CD14-positive monocyte (primary cell): Measurements from ENCODE around the gene ASCL2. TPM values are rescaled to one million over a fixed set of nuclear protein-coding genes. Genes with fewer than 3 reads are reported as not detected.
A peak's percentile ranks its signal among the peaks of the same experiment; 100 is the strongest.

Source experiments
- DNase-seq, 3 donors: peaks; one replicate each; pipeline ENCODE4 v3.0.0-alpha.2; 2011 to 2022
- H2AFZ ChIP-seq: 2 replicates; pipeline ENCODE4 v1.6.0; 2012; ENCODE audit warnings: mild to moderate bottlenecking, low read depth, low read length, inconsistent platforms; ENCODE audit not compliant: insufficient read depth, poor library complexity, severe bottlenecking
- H3K27ac ChIP-seq, 2 donors: 1 replicate in 1 of 2; 2 replicates in 1 of 2; pipeline ENCODE4 v1.5.1; 2012 to 2013; ENCODE audit warnings: low read length in 2 of 2, control low read depth in 1 of 2, inconsistent platforms in 1 of 2, low read depth in 1 of 2, mild to moderate bottlenecking in 1 of 2
- H3K27me3 ChIP-seq, 2 donors: one replicate each; pipeline versions ENCODE4 v1.6.0 to v1.6.1; 2011 to 2013; ENCODE audit warnings: low read length in 2 of 2; ENCODE audit not compliant: control insufficient read depth in 2 of 2, insufficient read depth in 2 of 2
- H3K36me3 ChIP-seq, 2 donors: replicated peaks in 1 of 2; 1 replicate in 1 of 2; 2 replicates in 1 of 2; pipeline versions ENCODE4 v1.5.1 to v1.6.1; 2012 to 2013; ENCODE audit warnings: low read length in 2 of 2, control low read depth in 1 of 2, inconsistent platforms in 1 of 2, mild to moderate bottlenecking in 1 of 2; ENCODE audit not compliant: insufficient read depth in 2 of 2, control insufficient read depth in 1 of 2
- H3K4me1 ChIP-seq, 2 donors: 1 replicate in 1 of 2; 2 replicates in 1 of 2; pipeline versions ENCODE4 v1.5.1 to v1.6.1; 2012 to 2013; ENCODE audit warnings: low read length in 2 of 2, control low read depth in 1 of 2, inconsistent platforms in 1 of 2, mild to moderate bottlenecking in 1 of 2, moderate library complexity in 1 of 2; ENCODE audit not compliant: insufficient read depth in 2 of 2, control insufficient read depth in 1 of 2
- H3K4me2 ChIP-seq: replicated peaks from 2 replicates; pipeline ENCODE3; 2012; ENCODE audit warnings: low read length, moderate library complexity, mild to moderate bottlenecking; ENCODE audit not compliant: poor library complexity, severe bottlenecking; ENCODE audit errors: extremely low read depth
- H3K4me3 ChIP-seq, 3 experiments: fragments of 200-600 bp in 1 of 3; sonication (generic) in 1 of 3; replicated peaks in 1 of 3; 1 replicate in 2 of 3; 2 replicates in 1 of 3; pipeline ENCODE4 v1.5.1; 2011 to 2013; ENCODE audit warnings: low read length in 3 of 3, mild to moderate bottlenecking in 3 of 3, control low read depth in 2 of 3, low read depth in 2 of 3, inconsistent platforms in 1 of 3, moderate library complexity in 1 of 3
- H3K79me2 ChIP-seq: 2 replicates; pipeline ENCODE4 v1.6.0; 2012; ENCODE audit warnings: mild to moderate bottlenecking, control low read depth, inconsistent platforms, low read length, moderate library complexity; ENCODE audit not compliant: insufficient read depth
- H3K9ac ChIP-seq: 2 replicates; pipeline ENCODE4 v1.6.0; 2017; ENCODE audit warnings: low read length, mild to moderate bottlenecking; ENCODE audit not compliant: insufficient read depth, poor library complexity, severe bottlenecking
- H3K9me3 ChIP-seq, 2 donors: replicated peaks in 1 of 2; 1 replicate in 1 of 2; 2 replicates in 1 of 2; pipeline versions ENCODE4 v1.5.1 to v1.6.1; 2012 to 2013; ENCODE audit warnings: low read length in 2 of 2, control low read depth in 1 of 2; ENCODE audit not compliant: control insufficient read depth in 1 of 2, insufficient read depth in 1 of 2
- H4K20me1 ChIP-seq: 2 replicates; pipeline ENCODE4 v1.6.0; 2012; ENCODE audit warnings: mild to moderate bottlenecking, low read length, control low read depth, moderate library complexity; ENCODE audit not compliant: insufficient read depth
- H3K27ac Mint-ChIP-seq, 7 donors: one replicate each; pipeline ENCODE4 v1.8.0; 2020; ENCODE audit warnings: mild to moderate bottlenecking in 7 of 7, mixed read lengths in 7 of 7, moderate library complexity in 6 of 7, inconsistent platforms in 2 of 7
- H3K27me3 Mint-ChIP-seq, 3 donors: one replicate each; pipeline ENCODE4 v1.8.0; 2021 to 2022; ENCODE audit warnings: low read depth in 3 of 3, mild to moderate bottlenecking in 3 of 3, mixed read lengths in 3 of 3, moderate library complexity in 3 of 3, inconsistent platforms in 1 of 3
- H3K36me3 Mint-ChIP-seq, 2 donors: one replicate each; pipeline ENCODE4 v1.8.0; 2020; ENCODE audit warnings: mixed read lengths in 2 of 2, inconsistent platforms in 1 of 2, mild to moderate bottlenecking in 1 of 2
- H3K4me1 Mint-ChIP-seq: one replicate; pipeline ENCODE4 v1.8.0; 2020; ENCODE audit warnings: mild to moderate bottlenecking, mixed read lengths
- H3K4me3 Mint-ChIP-seq, 2 donors: one replicate each; pipeline ENCODE4 v1.8.0; 2020; ENCODE audit warnings: mild to moderate bottlenecking in 2 of 2, mixed read lengths in 2 of 2, moderate library complexity in 1 of 2
- H3K9me3 Mint-ChIP-seq, 7 donors: one replicate each; pipeline ENCODE4 v1.8.0; 2020 to 2022; ENCODE audit warnings: mixed read lengths in 7 of 7, mild to moderate bottlenecking in 6 of 7, moderate library complexity in 6 of 7, inconsistent platforms in 2 of 7
- WGBS: methylation state at CpG from one replicate; pipeline ENCODE4 v1.1.5; 2013; ENCODE audit warnings: missing lambda C conversion rate; ENCODE audit not compliant: insufficient coverage; 5-methylcytosine and 5-hydroxymethylcytosine counted together
- intact Hi-C, 2 donors: fragments of 100-400 bp; cut with micrococcal nuclease; formaldehyde crosslinking; loops; one replicate each; pipeline versions ENCODE4 v1.15.0 to v1.15.1; 2023
- polyA plus RNA-seq, 3 donors: library from polyadenylated mRNA; depleted of rRNA in 1 of 3; unstranded in 2 of 3; stranded (reverse) in 1 of 3; fragments of 300-500 nt in 2 of 3; fragments of >200 nt in 1 of 3; fragmentation: Illumina TruSeq in 2 of 3; gene quantifications; 1 replicate in 2 of 3; 2 replicates in 1 of 3; pipeline ENCODE4 v1.2.3, GENCODE V29; 2012 to 2021
- TF ChIP-seq, protein P1 (sequence below): fragments of 200-600 bp; IDR thresholded peaks from one replicate; pipeline ENCODE4 v1.8.0; 2022; ENCODE audit warnings: antibody characterized with exemption, mild to moderate bottlenecking

ASCL2 gene
- polyA plus RNA-seq, 3 donors = 5.7 to 11.4 (median 8.3) TPM

DNA sequence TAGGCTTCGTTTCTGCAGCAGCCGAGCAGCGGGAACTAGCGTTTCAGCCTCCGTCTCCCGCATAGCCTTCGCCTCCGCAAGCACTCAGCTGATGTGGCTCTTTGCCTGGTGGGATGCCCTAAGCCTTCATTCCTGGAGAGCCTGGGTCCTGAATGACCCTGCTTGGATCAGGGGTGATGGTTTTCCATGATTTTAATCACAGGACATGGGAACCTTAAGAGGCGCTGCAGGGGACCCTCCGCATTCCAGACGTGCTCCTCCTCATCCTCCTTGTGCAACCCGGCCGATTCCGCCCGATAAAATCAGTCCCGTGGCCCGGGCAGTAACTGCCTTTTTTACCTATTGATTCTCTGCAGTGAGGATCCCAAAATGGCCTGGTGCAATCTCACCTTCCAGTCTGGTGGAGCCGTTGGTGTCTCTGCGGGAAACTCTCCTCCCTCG, 23.2 kb upstream of the ASCL2 start:
- TF ChIP-seq, protein P1, sequence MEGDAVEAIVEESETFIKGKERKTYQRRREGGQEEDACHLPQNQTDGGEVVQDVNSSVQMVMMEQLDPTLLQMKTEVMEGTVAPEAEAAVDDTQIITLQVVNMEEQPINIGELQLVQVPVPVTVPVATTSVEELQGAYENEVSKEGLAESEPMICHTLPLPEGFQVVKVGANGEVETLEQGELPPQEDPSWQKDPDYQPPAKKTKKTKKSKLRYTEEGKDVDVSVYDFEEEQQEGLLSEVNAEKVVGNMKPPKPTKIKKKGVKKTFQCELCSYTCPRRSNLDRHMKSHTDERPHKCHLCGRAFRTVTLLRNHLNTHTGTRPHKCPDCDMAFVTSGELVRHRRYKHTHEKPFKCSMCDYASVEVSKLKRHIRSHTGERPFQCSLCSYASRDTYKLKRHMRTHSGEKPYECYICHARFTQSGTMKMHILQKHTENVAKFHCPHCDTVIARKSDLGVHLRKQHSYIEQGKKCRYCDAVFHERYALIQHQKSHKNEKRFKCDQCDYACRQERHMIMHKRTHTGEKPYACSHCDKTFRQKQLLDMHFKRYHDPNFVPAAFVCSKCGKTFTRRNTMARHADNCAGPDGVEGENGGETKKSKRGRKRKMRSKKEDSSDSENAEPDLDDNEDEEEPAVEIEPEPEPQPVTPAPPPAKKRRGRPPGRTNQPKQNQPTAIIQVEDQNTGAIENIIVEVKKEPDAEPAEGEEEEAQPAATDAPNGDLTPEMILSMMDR = no peak
- Histone ChIP-seq H3K4me2 (no peak overlapping the region), H3K79me2 (peaks cover under 1% of the 10 kb centered on the region), H4K20me1 (peaks cover 43% of the 10 kb centered on the region), H3K27me3 (peaks cover 0 to 2% of the 10 kb centered on the region in 2 donors), H3K9ac (no peak overlapping the region), H2AFZ (no peak overlapping the region), H3K9me3 (no peaks in the 10 kb centered on the region), H3K27ac (no peak overlapping the region), H3K4me1 (peaks cover 12 to 16% of the 10 kb centered on the region in 2 donors), H3K4me3 (no peak overlapping the region), H3K36me3 (peaks cover 19 to 24% of the 10 kb centered on the region in 2 donors)
- no peak overlapping the region for H3K27ac Mint-ChIP-seq
- DNase-seq = no peak
- peaks cover 0 to 5% (median 0%) of the 10 kb centered on the region in 7 donors for H3K9me3 Mint-ChIP-seq
- 80% methylated on average over 16 of the region's 20 CpGs for WGBS
- intact Hi-C loops = no loop called here
- H3K36me3 Mint-ChIP-seq = peaks cover 12 to 20% of the 10 kb centered on the region in 2 donors
- peak overlapping the region in 1 of 2 donors; percentile 62 for H3K4me3 Mint-ChIP-seq
- peaks cover 37% of the 10 kb centered on the region for H3K4me1 Mint-ChIP-seq
- peaks cover 17 to 22% (median 21%) of the 10 kb centered on the region in 3 donors for H3K27me3 Mint-ChIP-seq

DNA sequence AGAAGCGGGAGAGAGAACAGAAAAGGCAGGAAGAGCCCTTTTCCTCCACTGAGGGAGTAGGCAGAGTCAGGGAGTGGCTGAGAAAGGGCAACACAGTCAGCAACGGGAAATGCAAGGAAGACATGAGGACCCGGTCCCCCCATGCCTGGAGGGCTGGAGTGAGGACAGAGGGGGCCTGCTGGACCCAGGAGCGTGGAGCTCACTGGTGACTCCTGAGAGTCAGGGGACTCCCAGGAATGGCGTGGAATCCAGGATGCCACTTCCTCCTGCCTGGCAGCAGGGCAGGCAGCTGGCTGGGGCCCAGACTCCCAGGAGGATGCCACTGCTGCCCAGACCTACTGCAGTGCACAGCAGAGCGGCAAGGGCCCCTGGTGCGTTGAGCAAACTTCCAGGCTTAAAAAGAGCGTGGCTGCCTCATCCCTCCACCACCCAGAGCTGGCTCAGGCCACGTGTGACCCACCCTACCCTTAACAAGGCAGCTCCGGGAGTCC, 20.0 kb upstream of the ASCL2 start:
- peaks cover 17 to 23% of the 10 kb centered on the region in 2 donors for H3K4me1 ChIP-seq
- Mint-ChIP-seq H3K9me3 (peaks cover 0 to 5% (median 0%) of the 10 kb centered on the region in 7 donors), H3K4me1 (peaks cover 31% of the 10 kb centered on the region), H3K27me3 (peaks cover 19 to 36% (median 29%) of the 10 kb centered on the region in 3 donors), H3K27ac (no peak overlapping the region), H3K36me3 (no peaks in the 10 kb centered on the region), H3K4me3 (peak overlapping the region in 1 of 2 donors; percentile 62)
- H3K4me3 ChIP-seq = no peak overlapping the region
- H3K27me3 ChIP-seq = peaks cover 0 to 2% of the 10 kb centered on the region in 2 donors
- H3K79me2 ChIP-seq = no peaks in the 10 kb centered on the region
- H3K36me3 ChIP-seq = no peaks in the 10 kb centered on the region
- H3K27ac ChIP-seq = no peak overlapping the region
- H3K9ac ChIP-seq = no peak overlapping the region
- no peaks in the 10 kb centered on the region for H3K9me3 ChIP-seq
- TF ChIP-seq, protein P1 = no peak
- H4K20me1 ChIP-seq = peaks cover 12% of the 10 kb centered on the region
- H2AFZ ChIP-seq = no peak overlapping the region
- WGBS = 91% methylated on average over 9 of the region's 10 CpGs
- intact Hi-C loops = no loop called here
- DNase-seq = no peak
- no peak overlapping the region for H3K4me2 ChIP-seq
